DMS114 treated with DMSO at 0.1 percent for 48 hours (cell line): Measurements from ENCODE around the gene ULBP2.
"Not testable (repeated sequence)": the region's sequence is repeated elsewhere in the genome, so short reads cannot be mapped to it uniquely, and the experiment has no call there.

Experiments
- DNase-seq: peaks from one replicate; lab custom pipeline; 2025; ENCODE audit not compliant: unreplicated experiment; lab: John Stamatoyannopoulos, UW

The ULBP2 gene

DNA sequence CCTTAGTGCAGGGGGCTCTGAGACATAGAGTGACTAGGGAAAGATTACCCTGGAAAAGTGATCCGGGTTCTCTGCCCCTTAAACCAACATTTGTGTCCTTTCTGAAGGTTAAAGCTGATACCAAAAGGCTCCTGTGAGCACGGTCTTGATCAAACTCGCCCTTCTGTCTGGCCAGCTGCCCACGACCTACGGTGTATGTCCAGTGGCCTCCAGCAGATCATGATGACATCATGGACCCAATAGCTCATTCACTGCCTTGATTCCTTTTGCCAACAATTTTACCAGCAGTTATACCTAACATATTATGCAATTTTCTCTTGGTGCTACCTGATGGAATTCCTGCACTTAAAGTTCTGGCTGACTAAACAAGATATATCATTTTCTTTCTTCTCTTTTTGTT lies 6.8 kb downstream of the ULBP2 start:
- no peak for DNase-seq

GRCh38 chr6:149950423-149950822 lies 8.6 kb downstream of the ULBP2 start:
- DNase-seq, result no peak

GRCh38 chr6:149951096-149951495 lies 9.3 kb downstream of the ULBP2 start:
- no peak for DNase-seq

- no peak for DNase-seq
Observed at GRCh38 chr6:149951626-149952025, 9.8 kb downstream of the ULBP2 start.

DNA sequence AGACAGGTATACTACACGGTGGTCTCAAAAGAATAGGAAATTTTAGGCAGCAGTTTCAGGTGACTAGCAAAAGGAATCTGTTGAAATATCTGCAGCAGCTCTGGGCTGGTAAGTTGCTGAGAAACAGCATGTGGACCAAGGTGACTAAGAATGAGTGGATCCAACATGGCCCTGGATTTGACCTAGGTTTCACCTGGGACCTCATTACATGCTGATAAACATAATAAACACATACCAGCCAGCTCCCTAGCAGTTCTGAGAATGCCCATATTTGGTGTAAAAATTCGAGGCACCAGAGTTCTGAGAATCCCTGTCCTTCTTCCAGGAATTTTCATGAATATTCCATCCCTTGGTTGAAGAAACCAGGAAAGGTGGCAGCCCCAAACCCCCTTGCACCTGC lies 11.6 kb downstream of the ULBP2 start:
- DNase-seq, result not testable (repeated sequence)

GRCh38 chr6:149953934-149954327 lies 12.1 kb downstream of the ULBP2 start:
- not testable (repeated sequence) for DNase-seq

- not testable (repeated sequence) for DNase-seq
Observed at GRCh38 chr6:149954328-149954983, 12.6 kb downstream of the ULBP2 start.

DNA sequence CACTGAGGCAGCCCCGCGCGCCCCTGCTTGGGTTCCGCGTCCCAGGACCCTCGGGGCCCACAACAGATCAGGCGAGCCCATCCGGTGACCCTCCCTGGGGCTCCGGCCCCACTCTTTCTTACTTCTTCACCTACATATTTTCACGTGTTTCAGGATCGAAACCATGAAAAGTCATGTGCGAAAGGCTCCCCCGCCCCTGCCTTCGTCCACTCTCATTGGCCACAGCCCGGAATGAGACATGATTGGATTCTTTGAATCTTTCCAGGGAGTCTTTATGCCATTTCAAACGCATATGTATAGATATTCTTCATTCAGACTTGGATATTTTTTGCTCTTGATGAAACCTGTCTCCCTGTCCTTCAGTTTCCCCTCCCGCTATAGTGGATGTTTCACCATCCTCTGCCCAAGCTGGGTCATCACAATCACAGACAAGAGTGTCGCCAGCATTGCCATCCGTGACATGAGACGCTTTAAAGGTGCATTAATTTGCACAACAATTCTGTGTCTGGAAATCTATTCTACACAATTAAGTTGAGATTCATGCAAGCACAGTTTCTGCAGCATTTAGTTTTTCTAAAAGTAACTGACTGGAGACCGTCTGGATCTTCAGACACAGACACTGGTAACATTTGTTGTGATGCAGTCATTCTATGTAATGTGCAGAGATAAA lies 13.3 kb downstream of the ULBP2 start:
- DNase-seq, result not testable (repeated sequence)

GRCh38 chr6:149955654-149956317 lies 14.0 kb downstream of the ULBP2 start:
- not testable (repeated sequence) for DNase-seq

GRCh38 chr6:149958124-149958523 lies 16.3 kb downstream of the ULBP2 start:
- DNase-seq, result not testable (repeated sequence)

DNA sequence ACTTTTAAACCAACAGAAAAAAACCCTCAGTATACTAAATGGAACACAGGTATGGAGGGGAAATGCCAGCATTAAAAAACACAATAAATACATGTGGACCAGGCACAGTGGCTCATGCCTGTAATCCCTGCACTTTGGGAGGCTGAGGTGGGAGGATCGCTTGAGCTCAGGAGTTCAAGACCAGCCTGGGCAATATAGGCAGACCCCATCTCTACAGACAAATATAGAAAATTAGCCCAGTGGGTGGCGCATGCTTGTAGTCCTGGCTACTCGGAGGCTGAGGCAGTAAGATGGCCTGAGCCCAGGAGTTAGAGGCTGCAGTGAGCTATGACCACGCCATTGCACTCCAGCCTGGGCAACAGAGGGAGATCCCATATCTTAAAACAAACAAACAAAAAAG lies 18.0 kb downstream of the ULBP2 start:
- not testable (repeated sequence) for DNase-seq

DNA sequence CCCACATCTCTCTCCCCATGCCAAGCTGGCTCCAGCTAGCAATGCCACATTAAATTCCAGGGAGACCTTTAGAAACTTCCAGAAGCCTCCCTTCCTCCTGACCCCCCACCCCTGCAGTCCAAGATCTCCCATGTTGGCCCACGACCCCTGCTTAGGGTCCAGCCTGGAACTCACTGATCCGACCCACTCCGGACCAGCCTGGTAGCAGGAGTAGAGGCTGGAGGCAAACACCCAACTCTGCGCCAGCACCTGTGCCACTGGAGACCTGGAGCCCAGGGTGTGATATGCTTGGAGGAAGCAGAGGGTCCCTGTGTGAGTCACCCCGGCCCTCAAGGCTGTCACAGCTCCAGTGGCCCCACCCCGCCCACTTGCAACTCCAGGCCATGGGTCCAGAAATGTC lies 18.7 kb downstream of the ULBP2 start:
- no peak for DNase-seq

GRCh38 chr6:149961728-149962425 lies 20.1 kb downstream of the ULBP2 start:
- no peak for DNase-seq

DNA sequence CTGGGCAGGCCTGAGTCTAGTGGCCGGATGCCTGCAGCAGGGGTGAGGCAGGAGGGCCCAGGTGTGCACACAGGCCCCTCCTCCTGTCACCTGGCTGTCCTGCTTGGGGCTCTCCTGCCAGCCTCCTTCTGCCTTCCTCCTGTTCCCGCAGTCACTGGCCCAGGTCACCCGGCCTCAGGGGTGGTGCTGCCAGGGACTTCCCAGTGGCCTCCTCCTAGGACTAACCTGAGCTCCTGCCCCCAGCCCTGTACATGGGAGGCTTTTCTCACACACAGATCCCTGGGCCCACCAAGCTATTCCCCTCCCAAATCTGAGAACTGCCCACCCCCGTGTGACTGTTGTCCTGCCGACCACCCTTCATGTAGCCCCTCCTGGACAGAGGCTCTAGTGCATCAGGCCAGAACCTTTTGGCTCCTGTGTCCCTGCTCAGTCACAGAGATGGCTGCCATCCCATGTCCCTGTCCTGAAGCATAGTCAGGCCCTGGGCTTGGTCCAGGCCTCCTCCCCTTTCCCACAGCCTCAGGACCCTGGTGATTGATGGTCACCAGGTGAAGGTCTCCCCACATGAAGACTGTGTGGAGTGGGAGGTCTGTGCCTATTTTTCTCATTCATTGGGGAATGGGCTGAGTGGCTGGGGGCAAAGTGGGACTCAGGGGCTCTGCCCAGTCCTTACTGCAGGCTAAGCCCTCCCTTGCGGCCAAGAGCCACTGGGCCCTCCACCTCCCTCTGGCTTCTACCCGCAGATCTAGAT lies 20.8 kb downstream of the ULBP2 start:
- DNase-seq, result no peak

GRCh38 chr6:149963212-149963461 lies 21.3 kb downstream of the ULBP2 start:
- peak; percentile 35 for DNase-seq

DNA sequence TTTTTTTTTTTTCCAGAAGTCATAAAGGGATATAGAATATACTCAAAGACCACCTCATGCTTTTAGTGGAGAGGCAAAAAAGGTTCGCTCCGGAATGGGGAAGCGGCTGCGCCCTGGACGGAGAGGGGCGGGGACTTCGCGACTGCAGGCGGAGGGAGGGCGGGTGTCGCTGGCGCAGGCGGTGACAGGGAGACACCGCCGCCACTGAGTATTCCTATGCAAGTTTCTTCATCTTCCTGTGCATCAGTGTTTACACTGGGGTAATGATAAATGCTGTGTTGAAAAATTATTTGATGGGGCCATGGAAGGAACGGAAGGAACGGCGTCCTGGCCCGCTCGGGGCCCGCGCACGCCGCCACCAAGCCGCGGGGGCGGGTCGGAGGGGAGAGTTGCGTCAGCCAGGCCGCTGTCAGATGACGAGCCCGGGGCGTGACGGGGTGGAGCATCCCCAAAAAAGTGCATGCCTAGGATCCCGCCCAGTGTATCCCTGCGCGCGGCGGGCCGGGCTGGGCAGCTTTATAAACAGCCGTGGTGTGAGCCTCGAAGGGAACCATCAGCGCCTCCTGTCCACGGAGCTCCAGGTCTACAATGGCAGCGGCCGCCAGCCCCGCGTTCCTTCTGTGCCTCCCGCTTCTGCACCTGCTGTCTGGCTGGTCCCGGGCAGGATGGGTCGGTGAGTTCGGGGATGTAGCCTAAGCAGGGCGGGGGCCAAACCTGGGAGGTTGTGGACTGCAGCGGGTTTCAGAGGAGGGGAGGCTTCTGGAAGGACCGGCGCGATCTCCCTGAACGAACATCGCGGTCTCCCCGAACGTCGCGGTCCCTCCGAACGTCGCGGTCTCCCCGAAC lies 21.9 kb downstream of the ULBP2 start, which contains the start of gene ULBP1:
Gene ULBP1, plus strand, starts transcription at position 482 of the 846 bp plus-strand sequence. Its CDS starts 107 bp downstream, at position 589.
- DNase-seq, result peak; percentile 51

DNA sequence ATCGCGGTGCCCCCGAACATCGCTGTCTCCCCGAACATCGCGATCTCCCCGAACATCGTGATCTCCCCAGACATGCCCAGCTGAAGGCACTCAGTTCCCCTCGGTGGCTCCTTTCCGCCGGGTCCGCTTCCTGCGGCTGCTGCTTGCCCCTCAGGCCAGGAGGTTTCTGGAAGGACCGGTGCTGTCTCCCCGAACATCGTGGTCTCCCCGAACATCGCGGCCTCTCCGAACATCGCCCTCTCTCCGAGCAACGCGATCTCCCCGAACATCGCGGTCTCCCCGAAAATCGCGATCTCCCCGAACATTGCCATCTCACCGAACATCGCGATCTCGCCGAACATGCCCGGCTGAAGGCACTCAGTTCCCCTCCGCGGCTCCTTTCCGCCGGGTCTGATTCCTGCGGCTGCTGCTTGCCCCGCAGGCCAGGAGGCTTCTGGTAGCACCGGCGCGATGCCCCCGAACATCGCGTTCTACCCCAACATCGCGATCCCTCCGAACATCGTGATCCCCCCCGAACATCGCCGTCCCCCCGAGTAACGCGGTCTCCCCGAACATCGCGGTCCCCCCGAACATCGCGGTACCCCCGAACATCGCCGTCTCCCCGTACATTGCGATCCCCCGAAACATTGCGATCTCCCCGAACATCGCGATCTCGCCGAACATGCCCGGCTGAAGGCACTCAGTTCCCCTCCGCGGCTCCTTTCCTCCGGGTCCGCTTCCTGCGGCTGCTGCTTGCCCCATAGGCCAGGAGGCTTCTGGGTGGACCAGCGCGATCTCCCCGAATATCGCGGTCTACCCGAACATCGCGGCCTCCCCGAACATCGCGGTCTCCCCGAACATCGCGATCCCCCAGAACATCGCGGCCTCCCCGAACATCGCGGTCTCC lies 22.7 kb downstream of the ULBP2 start:
- no peak for DNase-seq

DNA sequence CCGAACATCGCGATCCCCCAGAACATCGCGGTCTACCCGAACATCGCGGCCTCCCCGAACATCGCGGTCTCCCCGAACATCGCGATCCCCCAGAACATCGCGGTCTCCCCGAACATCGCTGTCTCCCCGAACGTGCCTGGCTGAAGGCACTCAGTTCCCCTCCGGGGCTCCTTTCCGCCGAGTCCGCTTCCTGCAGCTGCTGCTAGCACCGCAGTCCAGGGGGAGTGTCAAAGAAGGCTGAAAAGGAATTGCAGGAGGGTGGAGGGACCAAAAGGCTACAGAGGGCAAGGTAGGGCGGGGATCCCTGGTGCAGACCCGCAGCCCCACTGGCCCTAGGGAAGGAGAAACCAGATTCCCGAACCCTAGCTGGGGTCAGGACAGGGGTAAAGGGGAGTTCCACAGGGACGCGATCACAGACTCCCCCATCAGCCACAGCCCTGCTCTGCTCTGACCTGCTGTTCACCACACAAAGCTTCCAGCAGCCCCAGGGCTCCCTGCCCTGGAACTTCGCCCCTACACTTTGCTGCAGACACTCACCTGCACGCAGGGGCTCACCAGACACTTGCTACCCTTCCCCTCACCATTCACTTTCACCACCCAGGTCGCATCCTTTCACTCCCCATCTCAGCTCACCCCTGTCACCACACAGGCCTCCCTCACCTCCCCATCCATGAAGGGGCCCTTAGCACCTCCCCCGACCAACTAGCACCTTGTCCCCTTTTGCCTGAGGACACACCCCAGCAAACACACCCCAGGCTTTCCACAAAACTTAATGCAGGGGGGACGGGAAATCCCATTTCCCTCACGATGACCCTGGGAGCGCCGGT lies 23.6 kb downstream of the ULBP2 start:
- DNase-seq, result no peak
